ENCODE measurements around the gene LRRC74B.
"Not testable (repeated sequence)": the region's sequence is repeated elsewhere in the genome, so short reads cannot be mapped to it uniquely, and the experiment has no call there.

LRRC74B gene

DNA sequence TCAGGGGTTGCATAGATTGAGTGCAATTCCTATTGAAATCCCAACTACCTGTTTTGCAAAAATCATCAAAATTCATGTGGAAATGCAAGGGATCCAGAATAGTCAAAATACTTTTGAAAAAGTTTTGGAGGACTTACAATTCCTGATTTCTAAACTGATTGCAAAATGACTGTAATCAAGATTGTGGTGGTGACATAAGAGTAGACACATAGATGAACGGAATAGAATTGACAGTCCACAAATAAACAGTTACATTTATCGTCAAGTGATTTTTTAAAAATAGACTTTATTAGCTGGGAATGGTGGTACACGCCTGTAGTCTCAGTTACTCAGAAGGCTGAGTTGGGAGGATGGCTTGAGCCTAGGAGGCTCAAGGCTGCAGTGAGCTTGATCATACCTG lies 10.8 kb upstream of the LRRC74B start:
- Histone ChIP-seq H3K36me3 (ENCODE audit: low read length) (no peaks in the 10 kb centered on the region), H3K4me2 (ENCODE audit: low read depth, low read length, poor library complexity, severe bottlenecking) (no peak overlapping the region), H2AFZ (ENCODE audit: low read depth, low read length, severe bottlenecking) (no peak overlapping the region), H3K9ac (ENCODE audit: low read length) (no peak overlapping the region), H3K79me2 (ENCODE audit: insufficient read depth, low read length) (no peaks in the 10 kb centered on the region), H3K9me3 (ENCODE audit: insufficient read depth, low read length) (no peaks in the 10 kb centered on the region), H3K27me3 (ENCODE audit: low read length) (no peaks in the 10 kb centered on the region), H3F3A (ENCODE audit: insufficient read depth) (no peaks in the 10 kb centered on the region), H3K4me3 (ENCODE audit: insufficient read depth, low read length, poor library complexity, severe bottlenecking) (no peak overlapping the region), H4K20me1 (ENCODE audit: low read depth, low read length) (no peaks in the 10 kb centered on the region), H3K9me2 (replicated peaks; ENCODE audit: insufficient read depth, low read length) (no peaks in the 10 kb centered on the region), H3K27ac (ENCODE audit: low read depth, low read length) (no peak overlapping the region)
- TF ChIP-seq, protein P1, sequence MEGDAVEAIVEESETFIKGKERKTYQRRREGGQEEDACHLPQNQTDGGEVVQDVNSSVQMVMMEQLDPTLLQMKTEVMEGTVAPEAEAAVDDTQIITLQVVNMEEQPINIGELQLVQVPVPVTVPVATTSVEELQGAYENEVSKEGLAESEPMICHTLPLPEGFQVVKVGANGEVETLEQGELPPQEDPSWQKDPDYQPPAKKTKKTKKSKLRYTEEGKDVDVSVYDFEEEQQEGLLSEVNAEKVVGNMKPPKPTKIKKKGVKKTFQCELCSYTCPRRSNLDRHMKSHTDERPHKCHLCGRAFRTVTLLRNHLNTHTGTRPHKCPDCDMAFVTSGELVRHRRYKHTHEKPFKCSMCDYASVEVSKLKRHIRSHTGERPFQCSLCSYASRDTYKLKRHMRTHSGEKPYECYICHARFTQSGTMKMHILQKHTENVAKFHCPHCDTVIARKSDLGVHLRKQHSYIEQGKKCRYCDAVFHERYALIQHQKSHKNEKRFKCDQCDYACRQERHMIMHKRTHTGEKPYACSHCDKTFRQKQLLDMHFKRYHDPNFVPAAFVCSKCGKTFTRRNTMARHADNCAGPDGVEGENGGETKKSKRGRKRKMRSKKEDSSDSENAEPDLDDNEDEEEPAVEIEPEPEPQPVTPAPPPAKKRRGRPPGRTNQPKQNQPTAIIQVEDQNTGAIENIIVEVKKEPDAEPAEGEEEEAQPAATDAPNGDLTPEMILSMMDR (IDR thresholded peaks at IDR 0.05; ENCODE audit: insufficient read depth, low read length, poor library complexity, severe bottlenecking): no peak
- TF ChIP-seq EZH2phosphoT487 (conservative IDR thresholded peaks at IDR 0.05; ENCODE audit: low read length): no peak

DNA sequence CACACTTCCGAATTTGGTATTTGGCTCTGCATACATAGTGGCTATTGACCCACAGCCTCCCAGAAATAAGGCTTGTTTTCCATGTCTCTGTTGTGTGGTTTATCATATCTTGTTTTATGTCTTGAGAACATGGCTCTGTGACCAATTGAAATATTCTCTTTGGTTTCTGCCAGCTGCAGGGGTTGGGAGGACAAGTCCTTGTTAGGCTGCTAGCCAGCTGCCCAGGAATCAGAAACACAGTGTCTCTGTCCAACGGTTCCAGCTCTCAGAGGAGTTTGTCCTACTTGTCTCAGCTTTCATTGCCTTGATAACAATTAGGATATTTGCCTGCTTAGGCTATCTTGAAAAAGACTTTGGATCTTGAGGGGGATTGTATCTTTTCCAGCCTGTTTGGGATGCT lies 7.3 kb upstream of the LRRC74B start:
- Histone ChIP-seq H2AFZ (ENCODE audit: low read depth, low read length, severe bottlenecking) (no peak overlapping the region), H3K4me3 (ENCODE audit: insufficient read depth, low read length, poor library complexity, severe bottlenecking) (no peak overlapping the region), H3K27me3 (ENCODE audit: low read length) (no peaks in the 10 kb centered on the region), H3K9ac (ENCODE audit: low read length) (no peak overlapping the region), H3K9me2 (replicated peaks; ENCODE audit: insufficient read depth, low read length) (no peaks in the 10 kb centered on the region), H4K20me1 (ENCODE audit: low read depth, low read length) (no peaks in the 10 kb centered on the region), H3K79me2 (ENCODE audit: insufficient read depth, low read length) (no peaks in the 10 kb centered on the region), H3K9me3 (ENCODE audit: insufficient read depth, low read length) (no peaks in the 10 kb centered on the region), H3K4me2 (ENCODE audit: low read depth, low read length, poor library complexity, severe bottlenecking) (no peak overlapping the region), H3K27ac (ENCODE audit: low read depth, low read length) (no peak overlapping the region), H3F3A (ENCODE audit: insufficient read depth) (no peaks in the 10 kb centered on the region), H3K36me3 (ENCODE audit: low read length) (no peaks in the 10 kb centered on the region)
- no peak for TF ChIP-seq EZH2phosphoT487 (conservative IDR thresholded peaks at IDR 0.05; ENCODE audit: low read length)
- TF ChIP-seq, protein P1 (IDR thresholded peaks at IDR 0.05; ENCODE audit: insufficient read depth, low read length, poor library complexity, severe bottlenecking): no peak

DNA sequence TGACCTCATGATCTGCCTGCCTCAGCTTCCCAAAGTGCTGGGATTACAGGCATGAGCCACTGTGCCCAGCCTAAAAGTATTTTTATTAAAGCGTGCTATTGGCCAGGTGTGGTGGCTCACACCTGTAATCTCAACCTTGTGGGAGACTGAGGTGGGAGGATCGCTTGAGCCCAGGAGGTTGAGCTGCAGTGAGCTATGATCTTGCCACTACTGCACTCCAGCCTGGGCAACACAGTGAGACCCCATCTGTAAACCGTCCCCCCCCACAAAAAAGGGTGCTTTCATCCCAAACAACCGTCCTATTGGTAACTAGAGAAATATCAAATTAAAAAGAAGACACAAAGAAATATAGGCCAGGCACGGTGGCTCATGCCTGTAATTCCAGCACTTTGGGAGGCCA lies 6.6 kb upstream of the LRRC74B start:
- not testable (repeated sequence) for H3K4me2 ChIP-seq (ENCODE audit: low read depth, low read length, poor library complexity, severe bottlenecking); H3K36me3 ChIP-seq (ENCODE audit: low read length); H3K9me3 ChIP-seq (ENCODE audit: insufficient read depth, low read length); H4K20me1 ChIP-seq (ENCODE audit: low read depth, low read length); H3K79me2 ChIP-seq (ENCODE audit: insufficient read depth, low read length); H3F3A ChIP-seq (ENCODE audit: insufficient read depth); H2AFZ ChIP-seq (ENCODE audit: low read depth, low read length, severe bottlenecking); H3K27me3 ChIP-seq (ENCODE audit: low read length); H3K4me3 ChIP-seq (ENCODE audit: insufficient read depth, low read length, poor library complexity, severe bottlenecking); H3K9me2 ChIP-seq (replicated peaks; ENCODE audit: insufficient read depth, low read length); H3K27ac ChIP-seq (ENCODE audit: low read depth, low read length); H3K9ac ChIP-seq (ENCODE audit: low read length)

DNA sequence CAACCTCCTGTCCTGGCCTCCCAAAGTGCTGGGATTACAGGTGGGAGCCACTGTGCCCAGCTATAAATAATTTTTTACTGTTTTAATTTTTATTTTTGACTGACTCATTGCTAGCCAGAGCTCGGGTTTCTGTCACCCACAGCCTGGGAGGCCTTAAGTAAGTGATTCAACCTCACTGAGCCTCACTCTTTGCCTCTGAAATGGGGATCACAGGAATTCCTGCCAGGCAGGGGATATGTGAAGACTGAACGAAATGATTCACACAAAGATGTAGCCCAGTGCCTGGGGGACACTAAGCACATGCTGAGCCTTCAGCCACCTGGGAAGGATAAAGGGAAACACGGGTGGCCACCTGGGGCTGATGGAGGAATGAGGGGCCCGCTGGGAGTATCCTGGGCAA lies 3.8 kb upstream of the LRRC74B start:
- H2AFZ ChIP-seq (ENCODE audit: low read depth, low read length, severe bottlenecking): no peak overlapping the region

More for the DNA sequence above, 3.8 kb upstream of the LRRC74B start:
- Histone ChIP-seq H3K9ac (ENCODE audit: low read length) (no peak overlapping the region), H3K4me2 (ENCODE audit: low read depth, low read length, poor library complexity, severe bottlenecking) (no peak overlapping the region), H3K9me2 (replicated peaks; ENCODE audit: insufficient read depth, low read length) (no peaks in the 10 kb centered on the region), H3K4me3 (ENCODE audit: insufficient read depth, low read length, poor library complexity, severe bottlenecking) (no peak overlapping the region), H3F3A (ENCODE audit: insufficient read depth) (no peaks in the 10 kb centered on the region), H3K36me3 (ENCODE audit: low read length) (no peaks in the 10 kb centered on the region), H3K27ac (ENCODE audit: low read depth, low read length) (no peak overlapping the region), H4K20me1 (ENCODE audit: low read depth, low read length) (no peaks in the 10 kb centered on the region), H3K79me2 (ENCODE audit: insufficient read depth, low read length) (no peaks in the 10 kb centered on the region), H3K9me3 (ENCODE audit: insufficient read depth, low read length) (no peaks in the 10 kb centered on the region), H3K27me3 (ENCODE audit: low read length) (no peaks in the 10 kb centered on the region)
- TF ChIP-seq EZH2phosphoT487 (conservative IDR thresholded peaks at IDR 0.05; ENCODE audit: low read length): no peak
- TF ChIP-seq, protein P1 (IDR thresholded peaks at IDR 0.05; ENCODE audit: insufficient read depth, low read length, poor library complexity, severe bottlenecking): no peak
